Measurements from ENCODE around the gene CCDC169.

DNA sequence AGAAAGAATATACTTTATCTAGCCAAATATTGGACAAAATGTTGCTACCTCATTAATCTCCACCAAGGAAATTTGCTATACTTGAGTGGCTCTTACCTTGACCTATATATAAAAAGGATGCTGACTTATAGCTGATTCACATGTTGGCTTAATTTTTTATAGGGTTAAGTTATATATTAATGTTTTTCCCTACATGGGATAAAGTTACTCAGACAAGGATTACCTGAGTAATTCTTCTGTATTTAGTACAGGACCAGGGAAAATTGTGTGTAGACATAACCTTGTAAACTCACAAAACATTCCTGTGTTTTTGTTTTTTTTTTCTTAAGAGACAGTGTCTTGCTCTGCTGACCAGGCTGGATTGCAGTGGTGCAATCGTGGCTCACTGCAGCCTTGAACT is 52.6 kb downstream of the CCDC169 start:
- TF ChIP-seq, protein P1, sequence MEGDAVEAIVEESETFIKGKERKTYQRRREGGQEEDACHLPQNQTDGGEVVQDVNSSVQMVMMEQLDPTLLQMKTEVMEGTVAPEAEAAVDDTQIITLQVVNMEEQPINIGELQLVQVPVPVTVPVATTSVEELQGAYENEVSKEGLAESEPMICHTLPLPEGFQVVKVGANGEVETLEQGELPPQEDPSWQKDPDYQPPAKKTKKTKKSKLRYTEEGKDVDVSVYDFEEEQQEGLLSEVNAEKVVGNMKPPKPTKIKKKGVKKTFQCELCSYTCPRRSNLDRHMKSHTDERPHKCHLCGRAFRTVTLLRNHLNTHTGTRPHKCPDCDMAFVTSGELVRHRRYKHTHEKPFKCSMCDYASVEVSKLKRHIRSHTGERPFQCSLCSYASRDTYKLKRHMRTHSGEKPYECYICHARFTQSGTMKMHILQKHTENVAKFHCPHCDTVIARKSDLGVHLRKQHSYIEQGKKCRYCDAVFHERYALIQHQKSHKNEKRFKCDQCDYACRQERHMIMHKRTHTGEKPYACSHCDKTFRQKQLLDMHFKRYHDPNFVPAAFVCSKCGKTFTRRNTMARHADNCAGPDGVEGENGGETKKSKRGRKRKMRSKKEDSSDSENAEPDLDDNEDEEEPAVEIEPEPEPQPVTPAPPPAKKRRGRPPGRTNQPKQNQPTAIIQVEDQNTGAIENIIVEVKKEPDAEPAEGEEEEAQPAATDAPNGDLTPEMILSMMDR (conservative IDR thresholded peaks at IDR 0.05; ENCODE audit: low read length): no peak
- no peak for TF ChIP-seq EZH2phosphoT487 (IDR thresholded peaks at IDR 0.05; ENCODE audit: borderline replicate concordance)

All from Loucy (cell line).